Loucy (cell line): ENCODE data around the gene KCNJ1.

Source experiments
- EZH2phosphoT487 ChIP-seq: fragments of 200-600 bp; IDR thresholded peaks from 2 replicates; pipeline ENCODE4 v1.6.1; 2018; ENCODE audit warnings: antibody characterized with exemption, mild to moderate bottlenecking, moderate library complexity, borderline replicate concordance
- TF ChIP-seq, protein P1 (sequence below): fragments of 200-600 bp; sonication (generic); conservative IDR thresholded peaks from 2 replicates; pipeline ENCODE4 v1.5.1; 2014; ENCODE audit warnings: mild to moderate bottlenecking, antibody characterized with exemption, low read length

DNA sequence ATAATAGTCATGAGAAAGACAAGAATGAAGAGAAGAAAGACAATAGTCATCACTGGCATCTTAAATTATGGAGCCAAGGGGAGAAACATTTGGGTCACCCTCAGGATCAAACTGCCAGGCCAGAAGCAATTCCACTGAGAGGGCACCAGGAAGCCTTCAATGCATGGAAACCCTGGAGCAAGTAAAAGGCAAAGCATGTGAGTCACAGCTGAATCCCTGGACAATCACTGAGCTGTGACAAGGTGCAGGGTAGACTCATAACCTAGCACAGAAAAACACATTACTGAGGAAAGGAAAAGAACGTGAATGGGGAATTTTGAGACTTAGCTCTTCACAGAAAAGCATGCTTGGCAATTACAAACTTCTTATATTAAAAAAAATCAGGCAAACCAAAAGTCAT is 1.6 kb downstream of the KCNJ1 start:
- TF ChIP-seq, protein P1, sequence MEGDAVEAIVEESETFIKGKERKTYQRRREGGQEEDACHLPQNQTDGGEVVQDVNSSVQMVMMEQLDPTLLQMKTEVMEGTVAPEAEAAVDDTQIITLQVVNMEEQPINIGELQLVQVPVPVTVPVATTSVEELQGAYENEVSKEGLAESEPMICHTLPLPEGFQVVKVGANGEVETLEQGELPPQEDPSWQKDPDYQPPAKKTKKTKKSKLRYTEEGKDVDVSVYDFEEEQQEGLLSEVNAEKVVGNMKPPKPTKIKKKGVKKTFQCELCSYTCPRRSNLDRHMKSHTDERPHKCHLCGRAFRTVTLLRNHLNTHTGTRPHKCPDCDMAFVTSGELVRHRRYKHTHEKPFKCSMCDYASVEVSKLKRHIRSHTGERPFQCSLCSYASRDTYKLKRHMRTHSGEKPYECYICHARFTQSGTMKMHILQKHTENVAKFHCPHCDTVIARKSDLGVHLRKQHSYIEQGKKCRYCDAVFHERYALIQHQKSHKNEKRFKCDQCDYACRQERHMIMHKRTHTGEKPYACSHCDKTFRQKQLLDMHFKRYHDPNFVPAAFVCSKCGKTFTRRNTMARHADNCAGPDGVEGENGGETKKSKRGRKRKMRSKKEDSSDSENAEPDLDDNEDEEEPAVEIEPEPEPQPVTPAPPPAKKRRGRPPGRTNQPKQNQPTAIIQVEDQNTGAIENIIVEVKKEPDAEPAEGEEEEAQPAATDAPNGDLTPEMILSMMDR = no peak
- TF ChIP-seq EZH2phosphoT487 = no peak
